A673 (cell line): ENCODE data around the gene WDR27.

Experiments
- CTCF ChIP-seq: fragments of 300-800, 200-600 bp; sonication (generic); conservative IDR thresholded peaks from 2 replicates; pipeline ENCODE4 v1.5.1; 2017; ENCODE audit warnings: low read depth, mild to moderate bottlenecking, antibody characterized with exemption, low read length, moderate library complexity, mixed read lengths
- EZH2 ChIP-seq: fragments of 200-600 bp; sonication (generic); IDR thresholded peaks from 2 replicates; pipeline ENCODE4 v1.6.1; 2017; ENCODE audit warnings: borderline replicate concordance, low read depth, mild to moderate bottlenecking, mixed read lengths, antibody characterized with exemption, low read length; ENCODE audit not compliant: poor library complexity, severe bottlenecking

GRCh38 chr6:169725125-169726048, 23.6 kb upstream of the WDR27 start:
- TF ChIP-seq EZH2 (no peak), CTCF (no peak)
